BE2C (cell line): ENCODE results near the gene RGMA.

Source experiments
- DNase-seq: peaks from one replicate; pipeline ENCODE4 v3.0.0-alpha.2; 2020
- H3K27me3 ChIP-seq: fragments of 250-450 bp; sonication (Bioruptor Pico); 2 replicates; pipeline ENCODE4 v1.5.1; 2020; ENCODE audit warnings: mild to moderate bottlenecking
- H3K36me3 ChIP-seq: fragments of 250-450 bp; sonication (Bioruptor Pico); 2 replicates; pipeline ENCODE4 v1.5.1; 2020; ENCODE audit warnings: mild to moderate bottlenecking
- H3K4me1 ChIP-seq: fragments of 250-450 bp; sonication (Bioruptor Pico); 2 replicates; pipeline ENCODE4 v1.5.1; 2020
- H3K4me3 ChIP-seq: 2 replicates; pipeline ENCODE4 v1.5.1; 2011; ENCODE audit warnings: low read depth, low read length
- H3K9me3 ChIP-seq: fragments of 250-450 bp; sonication (Bioruptor Pico); 2 replicates; pipeline ENCODE4 v1.5.1; 2020
- CTCF ChIP-seq: IDR thresholded peaks from 2 replicates; pipeline ENCODE4 v1.5.1; 2012; ENCODE audit warnings: mild to moderate bottlenecking, low read depth, low read length

The RGMA gene

GRCh38 chr15:93050648-93051047 is 38.4 kb downstream of the RGMA start:
- Histone ChIP-seq H3K4me1 (no peaks in the 10 kb centered on the region), H3K27me3 (no peaks in the 10 kb centered on the region)
- TF ChIP-seq CTCF = no peak

GRCh38 chr15:93049914-93050578 is 39.0 kb downstream of the RGMA start:
- H3K36me3 ChIP-seq = no peaks in the 10 kb centered on the region; the same call in 1 of the 2 replicates
- no peak for DNase-seq
- peaks cover 3% of the 10 kb centered on the region; the same call in 1 of the 2 replicates for H3K9me3 ChIP-seq

More at GRCh38 chr15:93050648-93051047, 38.4 kb downstream of the RGMA start:
- Histone ChIP-seq H3K4me3 (no peak overlapping the region), H3K36me3 (no peaks in the 10 kb centered on the region; the same call in 1 of the 2 replicates), H3K9me3 (peaks cover 3% of the 10 kb centered on the region; the same call in 1 of the 2 replicates)
- no peak for DNase-seq

GRCh38 chr15:93049233-93049632 is 39.8 kb downstream of the RGMA start:
- no peaks in the 10 kb centered on the region for H3K4me1 ChIP-seq
- peaks cover 3% of the 10 kb centered on the region; the same call in 1 of the 2 replicates for H3K9me3 ChIP-seq
- no peak for TF ChIP-seq CTCF
- no peak overlapping the region for H3K4me3 ChIP-seq
- DNase-seq = no peak
- no peaks in the 10 kb centered on the region; the same call in 1 of the 2 replicates for H3K36me3 ChIP-seq
- H3K27me3 ChIP-seq = no peaks in the 10 kb centered on the region

More at GRCh38 chr15:93049914-93050578, 39.0 kb downstream of the RGMA start:
- Histone ChIP-seq H3K27me3 (no peaks in the 10 kb centered on the region), H3K4me1 (no peaks in the 10 kb centered on the region), H3K4me3 (no peak overlapping the region)
- no peak for TF ChIP-seq CTCF

- no peaks in the 10 kb centered on the region; the same call in 1 of the 2 replicates for H3K36me3 ChIP-seq
- TF ChIP-seq CTCF = no peak
Observed at GRCh38 chr15:93048759-93049161, 40.3 kb downstream of the RGMA start.

GRCh38 chr15:93048426-93048721 is 40.6 kb downstream of the RGMA start:
- no peaks in the 10 kb centered on the region; the same call in 1 of the 2 replicates for H3K36me3 ChIP-seq
- H3K27me3 ChIP-seq = no peaks in the 10 kb centered on the region
- TF ChIP-seq CTCF = no peak
- H3K4me3 ChIP-seq = no peak overlapping the region
- H3K9me3 ChIP-seq = peaks cover 3% of the 10 kb centered on the region; the same call in 1 of the 2 replicates
- no peak for DNase-seq
- H3K4me1 ChIP-seq = no peaks in the 10 kb centered on the region

More at GRCh38 chr15:93048759-93049161, 40.3 kb downstream of the RGMA start:
- Histone ChIP-seq H3K4me3 (no peak overlapping the region), H3K9me3 (peaks cover 3% of the 10 kb centered on the region; the same call in 1 of the 2 replicates), H3K4me1 (no peaks in the 10 kb centered on the region), H3K27me3 (no peaks in the 10 kb centered on the region)
- no peak for DNase-seq
